Left lung (tissue), 10 donors: Measurements from ENCODE around the gene PAPPA. TPM values are rescaled to one million over a fixed set of nuclear protein-coding genes. Genes with fewer than 3 reads are reported as not detected.
A peak's percentile ranks its signal among the peaks of the same experiment; 100 is the strongest.

Experiments used
- ATAC-seq: fragments of 200-7000 bp; cut with Tn5 transposase; one replicate; pipeline ENCODE4 v1.9.1; 2020; ENCODE audit warnings: moderate library complexity
- DNase-seq, 4 donors: peaks; one replicate each; pipeline ENCODE4 v3.0.0-alpha.2; 2013 to 2020
- H3K27ac ChIP-seq, 2 donors: fragments of 200-600 bp; sonication (generic) in 1 of 2; one replicate each; pipeline versions ENCODE4 v1.5.0 to v1.8.0; 2020 to 2021
- H3K27me3 ChIP-seq, 2 donors: fragments of 200-600 bp; sonication (generic) in 1 of 2; one replicate each; pipeline versions ENCODE4 v1.5.0 to v1.8.0; 2020 to 2021
- H3K36me3 ChIP-seq, 2 donors: fragments of 200-600 bp; sonication (generic) in 1 of 2; one replicate each; pipeline versions ENCODE4 v1.5.0 to v1.8.0; 2020 to 2021
- H3K4me1 ChIP-seq, 2 donors: fragments of 200-600 bp; one replicate each; pipeline ENCODE4 v1.8.0; 2021
- H3K4me3 ChIP-seq, 2 donors: fragments of 200-600 bp; sonication (generic) in 1 of 2; one replicate each; pipeline versions ENCODE4 v1.5.0 to v1.8.0; 2020 to 2021; ENCODE audit warnings: mild to moderate bottlenecking in 1 of 2
- H3K9me3 ChIP-seq, 2 donors: fragments of 200-600 bp; sonication (generic) in 1 of 2; one replicate each; pipeline versions ENCODE4 v1.5.0 to v1.8.0; 2020 to 2021
- CTCF ChIP-seq, 2 donors: fragments of 200-600 bp; sonication (generic) in 1 of 2; IDR thresholded peaks; one replicate each; pipeline versions ENCODE4 v1.5.0 to v1.8.0; 2021; ENCODE audit warnings: antibody characterized with exemption in 2 of 2
- intact Hi-C, 2 donors: fragments of 100-400 bp; cut with DNase I; formaldehyde crosslinking; loops; one replicate each; pipeline versions ENCODE4 v1.11.2 to v1.14.2; 2022
- polyA plus RNA-seq, 6 donors: library from polyadenylated mRNA; unstranded; fragments of 120-200 nt; gene quantifications; one replicate each; pipeline ENCODE4 v1.2.1, GENCODE V29; 2013; ENCODE audit not compliant: insufficient read length in 6 of 6
- total RNA-seq, 2 donors: library from RNA; stranded (reverse); fragmentation: NEBNext Ultra II Directional; extraction: Animal tissue kit (Norgen Biotek cat#: 25700); gene quantifications; one replicate each; pipeline ENCODE4 v1.2.1, GENCODE V29; 2021
- donor health status: DM: no; HTN: yes; CAD: no.
- donor health status: DM: no; HTN: no; CAD: no.

Gene PAPPA
- total and polyA plus RNA-seq, 8 donors: 1.1 to 9.8 (median 1.3) TPM

- no peak for TF ChIP-seq CTCF (IDR thresholded peaks at IDR 0.05)
- DNase-seq (no peak), ATAC-seq (no peak)
- intact Hi-C loops: no loop called here
- Histone ChIP-seq H3K4me3 (no peak overlapping the region), H3K27me3 (no peaks in the 10 kb centered on the region), H3K27ac (no peak overlapping the region), H3K36me3 (no peaks in the 10 kb centered on the region), H3K9me3 (no peaks in the 10 kb centered on the region), H3K4me1 (no peaks in the 10 kb centered on the region)
Observed at GRCh38 chr9:116380496-116380995, 227.0 kb downstream of the PAPPA start.

GRCh38 chr9:116381350-116381749 lies 227.8 kb downstream of the PAPPA start:
- H3K4me3 ChIP-seq: no peak overlapping the region
- no peak for TF ChIP-seq CTCF (IDR thresholded peaks at IDR 0.05)
- H3K27me3 ChIP-seq: no peaks in the 10 kb centered on the region
- DNase-seq (no peak), ATAC-seq (no peak)
- H3K4me1 ChIP-seq: no peaks in the 10 kb centered on the region
- H3K27ac ChIP-seq: no peak overlapping the region
- intact Hi-C loops: no loop called here
- H3K36me3 ChIP-seq: no peaks in the 10 kb centered on the region
- H3K9me3 ChIP-seq: no peaks in the 10 kb centered on the region

GRCh38 chr9:116382053-116382452 lies 228.5 kb downstream of the PAPPA start:
- Histone ChIP-seq H3K27me3 (no peaks in the 10 kb centered on the region), H3K9me3 (no peaks in the 10 kb centered on the region), H3K27ac (no peak overlapping the region), H3K4me1 (no peaks in the 10 kb centered on the region), H3K4me3 (no peak overlapping the region), H3K36me3 (no peaks in the 10 kb centered on the region)
- TF ChIP-seq CTCF (IDR thresholded peaks at IDR 0.05): no peak
- intact Hi-C loops: no loop called here
- no peak for ATAC-seq
- no peak for DNase-seq

GRCh38 chr9:116383133-116383532 lies 229.5 kb downstream of the PAPPA start:
- H3K4me3 ChIP-seq: no peak overlapping the region
- no peaks in the 10 kb centered on the region for H3K9me3 ChIP-seq
- intact Hi-C loops: no loop called here
- ATAC-seq (no peak), DNase-seq (no peak)
- H3K36me3 ChIP-seq: no peaks in the 10 kb centered on the region
- no peak for TF ChIP-seq CTCF (IDR thresholded peaks at IDR 0.05)
- H3K27ac ChIP-seq: no peak overlapping the region
- H3K4me1 ChIP-seq: no peaks in the 10 kb centered on the region
- no peaks in the 10 kb centered on the region for H3K27me3 ChIP-seq

GRCh38 chr9:116383936-116384335 lies 230.3 kb downstream of the PAPPA start:
- ATAC-seq: no peak
- H3K4me3 ChIP-seq: no peak overlapping the region
- no peaks in the 10 kb centered on the region for H3K9me3 ChIP-seq
- H3K36me3 ChIP-seq: no peaks in the 10 kb centered on the region
- intact Hi-C loops: no loop called here
- peak in 1 of 4 donors; percentile 29 for DNase-seq
- no peaks in the 10 kb centered on the region for H3K4me1 ChIP-seq
- H3K27ac ChIP-seq: no peak overlapping the region
- no peaks in the 10 kb centered on the region for H3K27me3 ChIP-seq
- TF ChIP-seq CTCF (IDR thresholded peaks at IDR 0.05): no peak
